SJCRH30 (cell line): Measurements from ENCODE around the gene CD151. TPM values are rescaled to one million over a fixed set of nuclear protein-coding genes. Genes with fewer than 3 reads are reported as not detected.
A peak's percentile ranks its signal among the peaks of the same experiment; 100 is the strongest.

Experiments
- DNase-seq, 2 experiments: peaks; one replicate each; pipeline ENCODE4 v3.0.0-alpha.2; 2015 to 2020
- H3K27ac ChIP-seq: fragments of 250-450 bp; sonication (Bioruptor Pico); 2 replicates; pipeline ENCODE4 v1.5.1; 2020; ENCODE audit warnings: mild to moderate bottlenecking, moderate library complexity
- H3K27me3 ChIP-seq: fragments of 250-450 bp; sonication (Bioruptor Pico); 2 replicates; pipeline ENCODE4 v1.5.1; 2020; ENCODE audit warnings: mild to moderate bottlenecking, moderate library complexity
- H3K36me3 ChIP-seq: fragments of 250-450 bp; sonication (Bioruptor Pico); 2 replicates; pipeline ENCODE4 v1.5.1; 2020; ENCODE audit warnings: mild to moderate bottlenecking, moderate library complexity
- H3K4me1 ChIP-seq: fragments of 250-450 bp; sonication (Bioruptor Pico); 2 replicates; pipeline ENCODE4 v1.5.1; 2020; ENCODE audit warnings: mild to moderate bottlenecking, moderate library complexity
- H3K4me3 ChIP-seq: fragments of 250-450 bp; sonication (Bioruptor Pico); 2 replicates; pipeline ENCODE4 v1.5.1; 2020; ENCODE audit warnings: mild to moderate bottlenecking, moderate library complexity
- H3K9me3 ChIP-seq: fragments of 250-450 bp; sonication (Bioruptor Pico); replicated peaks from 2 replicates; pipeline ENCODE4 v1.5.1; 2020; ENCODE audit warnings: mild to moderate bottlenecking, moderate library complexity
- total RNA-seq: library from RNA; depleted of rRNA; stranded (reverse); fragments of >200 nt; shearing (Covaris generic); gene quantifications from 2 replicates; pipeline ENCODE4 v1.2.3, GENCODE V29; 2014

CD151 gene
- total RNA-seq, 1 experiment from 2014 or later: 122 TPM

GRCh38 chr11:827146-827896, 5.4 kb upstream of the CD151 start:
- DNase-seq: peak in 1 of 2 experiments; percentile 83
- peaks cover 38% of the 10 kb centered on the region for H3K4me1 ChIP-seq
- peak overlapping the region; percentile 58 for H3K27ac ChIP-seq
- H3K36me3 ChIP-seq: no peaks in the 10 kb centered on the region; the same call in 1 of the 2 replicates
- H3K9me3 ChIP-seq: no peaks in the 10 kb centered on the region
- peak overlapping the region; percentile 54 for H3K4me3 ChIP-seq
- H3K27me3 ChIP-seq: no peaks in the 10 kb centered on the region

GRCh38 chr11:827897-828192, 4.9 kb upstream of the CD151 start, which contains the start of gene CRACR2B:
Gene CRACR2B, plus strand, starts transcription at chr11:827919. Its CDS starts 689 bp downstream, at chr11:828608.
- peaks cover 39% of the 10 kb centered on the region for H3K4me1 ChIP-seq

DNA sequence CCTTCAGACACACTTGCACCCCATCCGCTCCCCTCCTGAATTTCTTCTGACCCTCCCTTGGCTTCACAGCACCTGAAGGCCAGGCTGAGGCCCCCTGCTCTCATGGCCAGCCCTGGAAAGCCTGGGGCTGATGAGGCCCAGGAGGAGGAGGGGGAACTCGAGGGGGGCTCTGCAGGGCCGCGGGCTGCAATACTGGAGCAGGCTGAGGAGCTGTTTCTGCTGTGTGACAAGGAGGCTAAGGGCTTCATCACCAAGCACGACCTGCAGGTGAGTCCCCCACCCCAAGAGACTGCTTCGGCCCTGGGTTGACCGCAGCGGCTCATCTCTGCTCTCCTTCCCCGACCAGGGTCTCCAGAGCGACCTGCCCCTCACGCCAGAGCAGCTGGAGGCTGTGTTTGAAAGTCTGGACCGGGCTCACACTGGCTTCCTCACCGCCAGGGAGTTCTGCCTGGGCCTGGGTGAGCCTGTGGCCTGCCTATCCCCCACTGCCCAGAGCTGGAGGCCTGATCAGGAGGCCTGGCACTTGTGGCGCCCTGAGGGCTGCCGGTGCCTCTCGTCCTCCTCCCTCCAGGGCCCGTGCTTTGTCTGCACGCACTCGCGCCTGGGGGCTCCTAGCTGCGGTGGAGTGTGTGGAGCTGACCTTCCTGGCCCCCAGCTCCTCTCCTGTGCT, 4.1 kb upstream of the CD151 start:
- peaks cover 39% of the 10 kb centered on the region for H3K4me1 ChIP-seq
- H3K27me3 ChIP-seq: no peaks in the 10 kb centered on the region
- no peaks in the 10 kb centered on the region for H3K9me3 ChIP-seq
- no peak overlapping the region for H3K27ac ChIP-seq
- no peaks in the 10 kb centered on the region; the same call in 1 of the 2 replicates for H3K36me3 ChIP-seq
- H3K4me3 ChIP-seq: no peak overlapping the region
- no peak for DNase-seq

More at GRCh38 chr11:827897-828192, 4.9 kb upstream of the CD151 start, which contains the start of gene CRACR2B:
- DNase-seq: peak in 1 of 2 experiments; percentile 75
- H3K9me3 ChIP-seq: no peaks in the 10 kb centered on the region
- peak within 1 kb of the TSS; percentile 54 for H3K4me3 ChIP-seq
- no peaks in the 10 kb centered on the region for H3K27me3 ChIP-seq
- peak within 1 kb of the TSS; percentile 58 for H3K27ac ChIP-seq
- no peaks in the 10 kb centered on the region; the same call in 1 of the 2 replicates for H3K36me3 ChIP-seq

DNA sequence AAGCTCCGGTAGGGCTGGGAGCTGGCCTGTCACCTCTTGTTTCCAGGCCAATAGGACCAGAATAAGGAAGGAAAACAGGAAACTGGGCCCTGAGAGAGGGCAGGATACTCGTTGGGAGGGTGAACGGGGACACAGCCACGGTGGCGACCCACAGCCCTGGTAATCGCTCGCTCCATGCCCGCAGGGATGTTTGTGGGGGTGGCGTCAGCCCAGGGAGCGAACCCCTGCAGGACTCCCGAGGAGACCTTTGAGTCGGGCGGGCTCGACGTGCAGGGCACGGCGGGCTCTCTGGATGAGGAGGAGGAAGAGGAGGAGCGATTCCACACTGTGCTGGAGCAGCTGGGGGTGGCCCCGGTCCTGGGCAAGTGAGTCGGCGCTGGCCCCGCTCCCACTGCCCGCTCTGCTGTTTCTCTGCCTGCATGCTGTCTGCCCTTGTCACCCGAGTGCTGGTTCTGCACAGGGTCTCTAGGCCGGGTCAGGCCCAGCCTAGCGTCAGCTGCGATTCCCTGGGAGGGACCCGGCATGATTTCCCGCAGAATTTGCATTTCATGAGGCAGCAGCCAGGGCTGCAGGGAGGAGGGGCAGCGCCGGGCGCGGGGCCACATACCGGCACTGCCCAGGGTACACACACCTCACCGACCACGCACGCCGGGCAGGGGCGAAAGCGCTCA, 3.4 kb upstream of the CD151 start:
- H3K36me3 ChIP-seq: no peaks in the 10 kb centered on the region; the same call in 1 of the 2 replicates
- no peaks in the 10 kb centered on the region for H3K9me3 ChIP-seq
- no peak overlapping the region for H3K4me3 ChIP-seq
- H3K4me1 ChIP-seq: peaks cover 43% of the 10 kb centered on the region
- no peak overlapping the region for H3K27ac ChIP-seq
- DNase-seq: no peak
- no peaks in the 10 kb centered on the region for H3K27me3 ChIP-seq

DNA sequence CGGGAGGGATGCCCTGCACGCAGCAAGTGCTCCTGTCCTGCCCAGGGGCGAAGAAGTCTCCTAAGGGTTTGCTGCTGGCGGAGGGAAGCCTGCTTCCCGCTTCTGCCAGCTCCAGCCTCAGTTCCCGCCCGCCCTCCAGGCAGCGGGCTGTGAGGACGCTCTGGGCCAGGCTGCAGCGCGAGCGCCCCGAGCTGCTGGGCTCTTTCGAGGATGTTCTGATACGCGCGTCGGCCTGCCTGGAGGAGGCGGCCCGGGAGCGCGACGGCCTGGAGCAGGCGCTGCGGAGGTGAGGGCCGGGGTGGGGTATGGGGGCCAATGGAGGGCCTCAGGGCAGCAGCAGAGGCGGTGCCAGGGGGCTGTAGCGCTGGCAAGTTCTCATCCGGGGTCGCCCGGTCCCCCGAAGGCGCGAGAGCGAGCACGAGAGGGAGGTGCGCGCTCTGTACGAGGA, 2.9 kb upstream of the CD151 start:
- H3K27ac ChIP-seq: no peak overlapping the region
- no peaks in the 10 kb centered on the region for H3K27me3 ChIP-seq
- no peaks in the 10 kb centered on the region; the same call in 1 of the 2 replicates for H3K36me3 ChIP-seq
- peaks cover 43% of the 10 kb centered on the region for H3K4me1 ChIP-seq
- no peak overlapping the region for H3K4me3 ChIP-seq
- DNase-seq: no peak
- H3K9me3 ChIP-seq: no peaks in the 10 kb centered on the region

GRCh38 chr11:830295-831117, 2.2 kb upstream of the CD151 start:
- H3K27ac ChIP-seq: no peak overlapping the region; the same call in 1 of the 2 replicates
- peak overlapping the region; percentile 86; the same call in 1 of the 2 replicates for H3K4me3 ChIP-seq
- H3K36me3 ChIP-seq: no peaks in the 10 kb centered on the region
- H3K27me3 ChIP-seq: no peaks in the 10 kb centered on the region
- H3K4me1 ChIP-seq: peaks cover 40% of the 10 kb centered on the region
- no peaks in the 10 kb centered on the region for H3K9me3 ChIP-seq
- peak; percentile 49 to 55 for DNase-seq

DNA sequence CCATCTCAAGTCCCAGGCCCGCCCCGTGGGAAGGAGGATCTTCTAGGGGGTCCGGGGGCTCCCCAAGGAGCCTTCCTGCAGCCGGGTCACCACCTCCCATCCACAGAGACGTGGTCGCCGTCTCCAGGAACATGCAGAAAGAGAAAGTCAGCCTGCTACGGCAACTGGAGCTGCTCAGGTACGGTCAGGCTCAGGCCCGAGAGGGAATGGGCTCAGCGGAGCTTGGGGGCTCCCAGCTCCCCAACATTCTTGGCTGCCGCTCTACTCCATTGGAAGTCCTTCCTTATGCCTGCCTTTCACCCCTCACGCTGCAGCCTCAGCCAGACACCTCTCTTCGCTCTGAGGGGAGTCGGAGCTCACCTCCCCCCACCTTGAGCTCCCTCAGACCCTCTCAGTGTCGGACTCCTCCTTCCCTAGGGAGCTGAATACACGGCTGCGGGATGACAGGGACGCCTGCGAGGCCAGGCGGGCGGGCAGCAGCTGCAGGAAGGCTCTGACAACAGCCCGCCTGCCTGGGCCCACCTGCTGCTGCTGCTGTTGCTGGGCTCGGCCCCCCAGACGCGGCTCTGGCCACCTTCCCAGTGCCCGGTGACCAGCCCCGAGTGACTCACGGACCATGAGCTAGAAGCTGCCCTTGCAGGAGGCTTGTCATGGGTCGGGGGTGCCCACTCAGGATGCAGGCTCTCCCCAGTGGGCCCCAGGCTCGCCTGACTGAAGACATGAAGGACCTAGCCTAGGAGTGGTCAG, 1.5 kb upstream of the CD151 start:
- H3K9me3 ChIP-seq: no peaks in the 10 kb centered on the region
- no peaks in the 10 kb centered on the region for H3K27me3 ChIP-seq
- H3K4me1 ChIP-seq: peaks cover 40% of the 10 kb centered on the region
- H3K4me3 ChIP-seq: peak overlapping the region; percentile 86
- DNase-seq: peak; percentile 84 to 87
- peaks cover 6% of the 10 kb centered on the region; the same call in 1 of the 2 replicates for H3K36me3 ChIP-seq
- peak overlapping the region; percentile 45; the same call in 1 of the 2 replicates for H3K27ac ChIP-seq

GRCh38 chr11:831961-832528, 707 bp upstream of the CD151 start:
- Histone ChIP-seq H3K9me3 (no peaks in the 10 kb centered on the region), H3K4me1 (peaks cover 38% of the 10 kb centered on the region), H3K36me3 (peaks cover 12% of the 10 kb centered on the region), H3K27ac (peak overlapping the region; percentile 45), H3K27me3 (no peaks in the 10 kb centered on the region), H3K4me3 (peak overlapping the region; percentile 86)
- DNase-seq: no peak

GRCh38 chr11:833114-833791, 501 bp downstream of the CD151 start:
- no peaks in the 10 kb centered on the region for H3K9me3 ChIP-seq
- H3K4me3 ChIP-seq: peak overlapping the region; percentile 86
- peaks cover 29% of the 10 kb centered on the region for H3K4me1 ChIP-seq
- peak in 1 of 2 experiments; percentile 62 for DNase-seq
- no peaks in the 10 kb centered on the region for H3K27me3 ChIP-seq
- peak overlapping the region; percentile 82 for H3K27ac ChIP-seq
- peaks cover 22% of the 10 kb centered on the region for H3K36me3 ChIP-seq

GRCh38 chr11:833849-834311, 1.1 kb downstream of the CD151 start:
- H3K27ac ChIP-seq: peak overlapping the region; percentile 82; the same call in 1 of the 2 replicates
- H3K4me1 ChIP-seq: peaks cover 24% of the 10 kb centered on the region

DNA sequence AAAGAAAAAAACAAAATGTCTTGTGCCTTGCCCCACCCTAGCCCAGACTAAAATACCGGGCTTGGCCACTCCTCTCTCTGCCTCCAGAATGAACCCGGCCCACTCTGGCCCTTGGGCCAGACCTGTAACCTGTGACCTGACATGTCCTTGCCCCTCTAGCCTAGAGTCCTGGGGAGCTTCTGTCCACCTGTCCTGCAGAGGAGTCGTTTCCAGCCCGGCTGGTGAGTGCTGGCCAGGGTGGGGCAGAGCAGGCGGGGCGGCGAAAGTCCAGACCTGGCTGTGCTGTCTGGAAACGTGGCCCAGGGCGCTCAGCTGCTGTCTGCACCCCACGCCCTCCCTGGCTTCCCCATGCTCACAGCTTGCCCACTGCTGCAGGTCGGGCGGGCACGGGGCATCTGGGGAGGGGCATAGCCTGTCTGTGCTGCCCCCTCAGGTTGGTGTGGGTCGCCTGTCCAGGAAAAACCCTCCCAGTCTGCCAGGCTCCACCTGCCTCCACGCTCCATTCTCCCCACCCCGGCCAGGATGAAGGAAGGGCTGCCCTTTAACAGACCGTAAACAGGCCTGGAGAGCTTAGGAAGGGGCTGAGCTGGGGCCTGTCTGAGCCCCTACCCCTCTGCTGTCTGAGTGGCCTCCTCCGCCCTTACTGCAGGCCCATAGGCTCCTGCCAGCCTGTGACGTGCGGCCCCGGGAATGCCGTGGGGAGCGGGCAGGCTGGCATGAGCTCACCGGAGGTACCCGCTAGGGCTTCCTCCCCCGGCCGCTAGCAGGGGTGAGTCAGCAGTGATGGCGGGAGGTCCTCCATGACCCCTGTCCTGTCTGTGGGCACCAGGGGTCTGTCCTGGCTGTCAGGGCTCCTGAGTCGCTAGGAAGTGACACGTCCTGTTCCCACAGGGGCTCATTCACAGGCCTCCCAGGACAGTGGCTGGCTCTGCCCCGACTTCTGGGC, 1.9 kb downstream of the CD151 start:
- no peaks in the 10 kb centered on the region for H3K9me3 ChIP-seq
- H3K4me1 ChIP-seq: peaks cover 24% of the 10 kb centered on the region
- peaks cover 35% of the 10 kb centered on the region for H3K36me3 ChIP-seq
- no peak overlapping the region; the same call in 1 of the 2 replicates for H3K4me3 ChIP-seq
- no peak overlapping the region for H3K27ac ChIP-seq
- H3K27me3 ChIP-seq: no peaks in the 10 kb centered on the region
- DNase-seq: no peak

More at GRCh38 chr11:833849-834311, 1.1 kb downstream of the CD151 start:
- Histone ChIP-seq H3K4me3 (peak overlapping the region; percentile 86), H3K27me3 (no peaks in the 10 kb centered on the region), H3K36me3 (peaks cover 27% of the 10 kb centered on the region), H3K9me3 (no peaks in the 10 kb centered on the region)
- no peak for DNase-seq

- DNase-seq: no peak
- Histone ChIP-seq H3K36me3 (peaks cover 50% of the 10 kb centered on the region), H3K4me3 (no peak overlapping the region), H3K9me3 (no peaks in the 10 kb centered on the region), H3K27ac (no peak overlapping the region), H3K4me1 (peaks cover 18% of the 10 kb centered on the region), H3K27me3 (no peaks in the 10 kb centered on the region)
These were observed 3.5 kb downstream of the CD151 start for GRCh38 chr11:836274-836673.
